PC-3 (cell line): ENCODE measurements around the gene DNAJB9. TPM values are rescaled to one million over a fixed set of nuclear protein-coding genes. Genes with fewer than 3 reads are reported as not detected.

Experiments used
- ATAC-seq: fragments of 200-7000 bp; cut with Tn5 transposase; 2 replicates; pipeline ENCODE4 v1.9.1; 2020; ENCODE audit warnings: mild to moderate bottlenecking, moderate library complexity
- BruUV-seq: library from RNA; stranded (reverse); fragments of 400-500 nt; replicated peaks from 2 replicates; lab custom pipeline; 2021; lab: Mats Ljungman, UMichigan
- CTCF ChIA-PET: fragments of 300-600 bp; sonication (Branson Sonifier 250); formaldehyde crosslinking; loops from one replicate; lab custom pipeline; 2022; ENCODE audit warnings: antibody characterized with exemption; lab: Charles Lee
- POLR2A ChIA-PET: fragments of 300-600 bp; sonication (Branson Sonifier 250); formaldehyde crosslinking; loops from one replicate; lab custom pipeline; 2022; ENCODE audit warnings: antibody characterized with exemption; ENCODE audit not compliant: unreplicated experiment; lab: Charles Lee
- DNase-seq: peaks from one replicate; pipeline ENCODE4 v3.0.0-alpha.2; 2015
- H2AFZ ChIP-seq: fragments of 300-600 bp; sonication (generic); 2 replicates; pipeline ENCODE4 v1.6.0; 2016; ENCODE audit warnings: antibody characterized with exemption, low read length
- H3F3A ChIP-seq: fragments of 300-600 bp; sonication (generic); one replicate; pipeline ENCODE4 v1.6.0; 2017; ENCODE audit warnings: antibody characterized with exemption, low read length, control low read depth, mild to moderate bottlenecking; ENCODE audit not compliant: unreplicated experiment
- H3K27ac ChIP-seq: fragments of 300-600 bp; sonication (generic); 2 replicates; pipeline ENCODE4 v1.5.1; 2016; ENCODE audit warnings: mild to moderate bottlenecking, low read length
- H3K27me3 ChIP-seq: fragments of 300-600 bp; sonication (generic); 2 replicates; pipeline ENCODE4 v1.6.1; 2016; ENCODE audit warnings: low read length, mixed read lengths
- H3K36me3 ChIP-seq: fragments of 300-600 bp; sonication (generic); 2 replicates; pipeline ENCODE4 v1.6.1; 2016; ENCODE audit warnings: low read depth, mixed run types, low read length, mixed read lengths
- H3K4me1 ChIP-seq: fragments of 300-600 bp; sonication (generic); 2 replicates; pipeline ENCODE4 v1.5.1; 2016; ENCODE audit warnings: low read length; ENCODE audit not compliant: insufficient read depth
- H3K4me2 ChIP-seq: fragments of 300-600 bp; sonication (generic); 2 replicates; pipeline ENCODE4 v1.6.0; 2016; ENCODE audit warnings: low read length
- H3K4me3 ChIP-seq: fragments of 300-600 bp; sonication (generic); 2 replicates; pipeline ENCODE4 v1.5.1; 2016; ENCODE audit warnings: mild to moderate bottlenecking, low read length, mixed read lengths
- H3K79me2 ChIP-seq: fragments of 300-600 bp; sonication (generic); 2 replicates; pipeline ENCODE4 v1.6.1; 2017; ENCODE audit warnings: low read length, mixed read lengths
- H3K9ac ChIP-seq: fragments of 300-600 bp; sonication (generic); 2 replicates; pipeline ENCODE4 v1.6.0; 2016; ENCODE audit warnings: mild to moderate bottlenecking, low read length
- H3K9me2 ChIP-seq: fragments of 300-600 bp; sonication (generic); replicated peaks from 2 replicates; pipeline ENCODE4 v1.6.1; 2016; ENCODE audit warnings: mixed run types, low read length, mixed read lengths
- H3K9me3 ChIP-seq: fragments of 300-600 bp; sonication (generic); 2 replicates; pipeline ENCODE4 v1.6.1; 2016; ENCODE audit warnings: low read length, mixed read lengths
- H4K20me1 ChIP-seq: fragments of 300-600 bp; sonication (generic); 2 replicates; pipeline ENCODE4 v1.6.1; 2016; ENCODE audit warnings: low read length, mixed read lengths
- CTCF ChIP-seq: fragments of 300-600 bp; sonication (generic); conservative IDR thresholded peaks from 2 replicates; pipeline ENCODE4 v1.5.1; 2017; ENCODE audit warnings: antibody characterized with exemption, low read depth, mild to moderate bottlenecking, low read length
- EZH2 ChIP-seq: fragments of 300-600 bp; sonication (generic); IDR thresholded peaks from one replicate; pipeline ENCODE4 v1.6.1; 2017; ENCODE audit warnings: antibody characterized with exemption, mild to moderate bottlenecking, low read length; ENCODE audit not compliant: unreplicated experiment
- EZH2phosphoT487 ChIP-seq: fragments of 300-600 bp; sonication (generic); IDR thresholded peaks from 2 replicates; pipeline ENCODE4 v1.6.1; 2018; ENCODE audit warnings: mild to moderate bottlenecking, antibody characterized with exemption, low read length, borderline replicate concordance
- intact Hi-C: fragments of 100-400 bp; cut with micrococcal nuclease; formaldehyde crosslinking; loops from 2 replicates; pipeline ENCODE4 v1.9.0; 2023
- total RNA-seq: library from RNA; depleted of rRNA; stranded (reverse); fragments of >200 nt; gene quantifications from 2 replicates; pipeline ENCODE4 v1.2.3, GENCODE V29; 2014

The DNAJB9 gene
- total RNA-seq, 1 experiment from 2014 or later = 24.0 TPM

- Histone ChIP-seq H3K9me3 (no peaks in the 10 kb centered on the region), H3K4me3 (no peak overlapping the region), H3K36me3 (no peaks in the 10 kb centered on the region), H3K4me1 (no peaks in the 10 kb centered on the region), H4K20me1 (no peaks in the 10 kb centered on the region), H3F3A (no peaks in the 10 kb centered on the region), H3K79me2 (no peaks in the 10 kb centered on the region), H3K9me2 (no peaks in the 10 kb centered on the region), H3K4me2 (no peak overlapping the region), H3K9ac (no peak overlapping the region), H2AFZ (no peak overlapping the region), H3K27me3 (peaks cover 16% of the 10 kb centered on the region), H3K27ac (no peak overlapping the region)
- POLR2A ChIA-PET = no interaction called here
- TF ChIP-seq EZH2phosphoT487 (no peak), EZH2 (no peak), CTCF (no peak)
- BruUV-seq = no TSS peak
- intact Hi-C loops = no loop called here
- CTCF ChIA-PET = no interaction called here
- DNase-seq (no peak), ATAC-seq (no peak)
Measured at GRCh38 chr7:108596560-108596959, 26.9 kb downstream of the DNAJB9 start.

- Histone ChIP-seq H3K4me1 (no peaks in the 10 kb centered on the region), H3K27me3 (peaks cover 16% of the 10 kb centered on the region), H2AFZ (no peak overlapping the region), H3K27ac (no peak overlapping the region), H3K79me2 (no peaks in the 10 kb centered on the region), H3K9ac (no peak overlapping the region), H3F3A (no peaks in the 10 kb centered on the region), H3K4me3 (no peak overlapping the region), H3K36me3 (no peaks in the 10 kb centered on the region), H3K9me2 (no peaks in the 10 kb centered on the region), H3K9me3 (no peaks in the 10 kb centered on the region), H4K20me1 (no peaks in the 10 kb centered on the region), H3K4me2 (no peak overlapping the region)
- ChIA-PET POLR2A (no interaction called here), CTCF (no interaction called here)
- no peak for ATAC-seq
- BruUV-seq = no TSS peak
- DNase-seq = no peak
- intact Hi-C loops = no loop called here
- no peak for TF ChIP-seq EZH2phosphoT487
- TF ChIP-seq EZH2 = no peak
- no peak for TF ChIP-seq CTCF
Measured at GRCh38 chr7:108598153-108598552, 28.5 kb downstream of the DNAJB9 start.

- DNase-seq (no peak), ATAC-seq (no peak)
- H3K4me2 ChIP-seq = no peak overlapping the region
- no TSS peak for BruUV-seq
- H3K4me3 ChIP-seq = no peak overlapping the region
- no peak overlapping the region for H3K9ac ChIP-seq
- no peaks in the 10 kb centered on the region for H3F3A ChIP-seq
- no peaks in the 10 kb centered on the region; the same call in 1 of the 2 replicates for H3K4me1 ChIP-seq
- H4K20me1 ChIP-seq = no peaks in the 10 kb centered on the region
- no peaks in the 10 kb centered on the region for H3K9me3 ChIP-seq
- CTCF ChIA-PET = no interaction called here
- no peak overlapping the region for H2AFZ ChIP-seq
- TF ChIP-seq CTCF (no peak), EZH2phosphoT487 (no peak), EZH2 (no peak)
- POLR2A ChIA-PET = no interaction called here
- H3K27ac ChIP-seq = no peak overlapping the region
- peaks cover 16% of the 10 kb centered on the region for H3K27me3 ChIP-seq
- intact Hi-C loops = no loop called here
- H3K9me2 ChIP-seq = no peaks in the 10 kb centered on the region
- no peaks in the 10 kb centered on the region for H3K36me3 ChIP-seq
- H3K79me2 ChIP-seq = no peaks in the 10 kb centered on the region
Measured at GRCh38 chr7:108598914-108599580, 29.4 kb downstream of the DNAJB9 start.
